Measurements from ENCODE around the gene CCDC68. TPM values are rescaled to one million over a fixed set of nuclear protein-coding genes. Genes with fewer than 3 reads are reported as not detected.

The CCDC68 gene
- total and polyA plus RNA-seq, 2 donors (not counting 1 experiment from before 2014, with no cell fraction given): 5.1 to 8.3 TPM

DNA sequence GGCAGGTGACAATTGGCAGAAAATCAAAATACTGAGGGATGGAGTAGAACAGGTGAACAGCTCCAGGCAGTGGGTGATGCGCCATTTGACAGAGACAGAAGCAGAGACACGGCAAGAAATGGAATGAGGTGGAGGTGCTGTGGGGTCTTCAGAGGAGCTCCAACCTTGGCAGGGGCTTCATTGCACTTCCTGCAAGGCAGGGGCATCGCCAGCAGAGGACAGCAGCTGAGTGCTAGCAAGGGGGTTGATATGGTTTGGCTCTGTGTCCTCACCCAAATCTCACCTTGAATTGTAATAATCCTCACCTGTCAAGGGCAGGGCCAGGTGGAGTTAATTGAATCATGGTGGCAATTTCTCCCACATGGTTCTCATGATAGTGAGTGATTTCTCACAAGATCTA lies 42.8 kb downstream of the CCDC68 start:
- TF ChIP-seq EZH2 (IDR thresholded peaks at IDR 0.05; ENCODE audit: low read length, missing control alignments): no peak
- TF ChIP-seq, protein P1, sequence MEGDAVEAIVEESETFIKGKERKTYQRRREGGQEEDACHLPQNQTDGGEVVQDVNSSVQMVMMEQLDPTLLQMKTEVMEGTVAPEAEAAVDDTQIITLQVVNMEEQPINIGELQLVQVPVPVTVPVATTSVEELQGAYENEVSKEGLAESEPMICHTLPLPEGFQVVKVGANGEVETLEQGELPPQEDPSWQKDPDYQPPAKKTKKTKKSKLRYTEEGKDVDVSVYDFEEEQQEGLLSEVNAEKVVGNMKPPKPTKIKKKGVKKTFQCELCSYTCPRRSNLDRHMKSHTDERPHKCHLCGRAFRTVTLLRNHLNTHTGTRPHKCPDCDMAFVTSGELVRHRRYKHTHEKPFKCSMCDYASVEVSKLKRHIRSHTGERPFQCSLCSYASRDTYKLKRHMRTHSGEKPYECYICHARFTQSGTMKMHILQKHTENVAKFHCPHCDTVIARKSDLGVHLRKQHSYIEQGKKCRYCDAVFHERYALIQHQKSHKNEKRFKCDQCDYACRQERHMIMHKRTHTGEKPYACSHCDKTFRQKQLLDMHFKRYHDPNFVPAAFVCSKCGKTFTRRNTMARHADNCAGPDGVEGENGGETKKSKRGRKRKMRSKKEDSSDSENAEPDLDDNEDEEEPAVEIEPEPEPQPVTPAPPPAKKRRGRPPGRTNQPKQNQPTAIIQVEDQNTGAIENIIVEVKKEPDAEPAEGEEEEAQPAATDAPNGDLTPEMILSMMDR (conservative IDR thresholded peaks at IDR 0.05 in 1 of 2, IDR thresholded peaks at IDR 0.05 in 1 of 2; ENCODE audit: low read depth in 1 of 2, low read length in 2 of 2): no peak
- DNase-seq (ENCODE audit: low read depth in 2 of 2): no peak
- H3K79me2 ChIP-seq (ENCODE audit: control insufficient read depth, insufficient read depth, low read length): no peaks in the 10 kb centered on the region

DNA sequence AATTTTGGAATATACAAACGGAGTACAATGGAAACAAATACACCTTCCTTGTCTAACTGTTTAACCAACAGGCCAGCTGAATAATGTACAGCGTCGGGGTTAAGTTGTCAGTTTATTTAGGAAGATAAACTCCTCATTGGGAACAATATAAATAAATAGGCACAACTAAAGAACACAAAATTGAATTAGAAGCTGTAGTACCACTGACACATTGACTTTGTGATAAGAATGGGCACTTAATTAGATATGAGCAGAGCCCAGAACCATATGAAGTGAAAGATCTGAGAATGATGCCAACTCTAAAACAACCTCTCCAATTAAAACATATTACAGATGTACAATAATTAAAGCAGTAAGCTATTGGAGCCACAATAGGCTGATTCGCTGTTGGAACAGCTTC lies 44.4 kb downstream of the CCDC68 start:
- no peaks in the 10 kb centered on the region for H3K27me3 ChIP-seq (ENCODE audit: control insufficient read depth, insufficient read depth, low read length)
- no peak for TF ChIP-seq EZH2 (IDR thresholded peaks at IDR 0.05; ENCODE audit: low read length, missing control alignments)
- TF ChIP-seq, protein P1 (conservative IDR thresholded peaks at IDR 0.05 in 1 of 2, IDR thresholded peaks at IDR 0.05 in 1 of 2; ENCODE audit: low read depth in 1 of 2, low read length in 2 of 2): no peak
- DNase-seq (ENCODE audit: low read depth in 2 of 2): no peak
- no peaks in the 10 kb centered on the region for H3K4me1 ChIP-seq (ENCODE audit: control insufficient read depth, extremely low read depth, insufficient read depth, low read length)
- no peak overlapping the region for H3K4me2 ChIP-seq (ENCODE audit: extremely low read depth, insufficient read depth, low read length)
- H3K79me2 ChIP-seq (ENCODE audit: control insufficient read depth, insufficient read depth, low read length): no peaks in the 10 kb centered on the region
- no peak overlapping the region for H3K27ac ChIP-seq (ENCODE audit: insufficient read depth, low read length)
- no peak overlapping the region for H3K9ac ChIP-seq (ENCODE audit: insufficient read depth, low read length)
- no peak overlapping the region for H3K4me3 ChIP-seq (replicated peaks in 1 of 4; ENCODE audit: control extremely low read depth in 1 of 4, insufficient read depth in 1 of 4, low read depth in 3 of 4, low read length in 4 of 4)
- no peaks in the 10 kb centered on the region for H3K36me3 ChIP-seq (ENCODE audit: control insufficient read depth, insufficient read depth, low read length)
- H3K9me3 ChIP-seq (ENCODE audit: control insufficient read depth, insufficient read depth, low read depth, low read length): no peaks in the 10 kb centered on the region
- H2AFZ ChIP-seq (ENCODE audit: low read length): no peak overlapping the region
- no peaks in the 10 kb centered on the region for H4K20me1 ChIP-seq (ENCODE audit: control insufficient read depth, extremely low read depth, insufficient read depth, low read length)

More for the DNA sequence above, 42.8 kb downstream of the CCDC68 start:
- H2AFZ ChIP-seq (ENCODE audit: low read length): no peak overlapping the region
- H3K4me3 ChIP-seq (replicated peaks in 1 of 4; ENCODE audit: control extremely low read depth in 1 of 4, insufficient read depth in 1 of 4, low read depth in 3 of 4, low read length in 4 of 4): no peak overlapping the region
- no peaks in the 10 kb centered on the region for H4K20me1 ChIP-seq (ENCODE audit: control insufficient read depth, extremely low read depth, insufficient read depth, low read length)
- no peak overlapping the region for H3K4me2 ChIP-seq (ENCODE audit: extremely low read depth, insufficient read depth, low read length)
- no peaks in the 10 kb centered on the region for H3K9me3 ChIP-seq (ENCODE audit: control insufficient read depth, insufficient read depth, low read depth, low read length)
- H3K27ac ChIP-seq (ENCODE audit: insufficient read depth, low read length): no peak overlapping the region
- H3K9ac ChIP-seq (ENCODE audit: insufficient read depth, low read length): no peak overlapping the region
- H3K4me1 ChIP-seq (ENCODE audit: control insufficient read depth, extremely low read depth, insufficient read depth, low read length): no peaks in the 10 kb centered on the region
- H3K27me3 ChIP-seq (ENCODE audit: control insufficient read depth, insufficient read depth, low read length): no peaks in the 10 kb centered on the region
- no peaks in the 10 kb centered on the region for H3K36me3 ChIP-seq (ENCODE audit: control insufficient read depth, insufficient read depth, low read length)

DNA sequence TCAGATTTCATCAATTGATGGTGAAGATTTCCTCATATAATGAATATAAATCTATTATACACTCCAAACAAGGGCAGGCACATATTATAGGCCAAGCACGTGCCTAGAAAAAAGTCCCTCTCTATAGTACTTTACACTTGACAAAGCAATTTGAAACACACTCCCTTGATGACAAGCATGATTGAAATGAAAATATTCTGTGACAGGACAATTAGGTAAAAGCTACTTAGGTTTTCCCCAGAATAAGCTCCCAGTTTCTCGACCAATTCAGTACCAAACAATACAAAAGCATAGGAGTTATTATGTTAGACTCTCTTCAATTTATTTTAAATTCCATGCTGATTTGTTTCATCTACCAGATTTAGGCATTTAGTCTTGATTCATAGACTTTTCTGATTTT lies 47.7 kb downstream of the CCDC68 start:
- Histone ChIP-seq H3K4me2 (ENCODE audit: extremely low read depth, insufficient read depth, low read length) (no peak overlapping the region), H3K27ac (ENCODE audit: insufficient read depth, low read length) (no peak overlapping the region), H4K20me1 (ENCODE audit: control insufficient read depth, extremely low read depth, insufficient read depth, low read length) (no peaks in the 10 kb centered on the region), H3K36me3 (ENCODE audit: control insufficient read depth, insufficient read depth, low read length) (no peaks in the 10 kb centered on the region), H3K9ac (ENCODE audit: insufficient read depth, low read length) (no peak overlapping the region), H3K79me2 (ENCODE audit: control insufficient read depth, insufficient read depth, low read length) (no peaks in the 10 kb centered on the region), H3K27me3 (ENCODE audit: control insufficient read depth, insufficient read depth, low read length) (no peaks in the 10 kb centered on the region), H3K9me3 (ENCODE audit: control insufficient read depth, insufficient read depth, low read depth, low read length) (no peaks in the 10 kb centered on the region), H2AFZ (ENCODE audit: low read length) (no peak overlapping the region), H3K4me3 (replicated peaks in 1 of 4; ENCODE audit: control extremely low read depth in 1 of 4, insufficient read depth in 1 of 4, low read depth in 3 of 4, low read length in 4 of 4) (no peak overlapping the region), H3K4me1 (ENCODE audit: control insufficient read depth, extremely low read depth, insufficient read depth, low read length) (no peaks in the 10 kb centered on the region)
- no peak for DNase-seq (ENCODE audit: low read depth in 2 of 2)
- TF ChIP-seq, protein P1 (conservative IDR thresholded peaks at IDR 0.05 in 1 of 2, IDR thresholded peaks at IDR 0.05 in 1 of 2; ENCODE audit: low read depth in 1 of 2, low read length in 2 of 2): no peak
- no peak for TF ChIP-seq EZH2 (IDR thresholded peaks at IDR 0.05; ENCODE audit: low read length, missing control alignments)
